NB4 (cell line): ENCODE measurements around the gene SYCE3.

Experiments
- POLR2A ChIP-seq: IDR thresholded peaks from 2 replicates; pipeline ENCODE4 v1.6.1; 2011; ENCODE audit warnings: mild to moderate bottlenecking; ENCODE audit not compliant: insufficient read length; ENCODE audit errors: extremely low read depth
- TF ChIP-seq, protein P1 (sequence below): IDR thresholded peaks from one replicate; pipeline ENCODE4 v1.5.1; 2012; ENCODE audit warnings: low read depth, low read length

DNA sequence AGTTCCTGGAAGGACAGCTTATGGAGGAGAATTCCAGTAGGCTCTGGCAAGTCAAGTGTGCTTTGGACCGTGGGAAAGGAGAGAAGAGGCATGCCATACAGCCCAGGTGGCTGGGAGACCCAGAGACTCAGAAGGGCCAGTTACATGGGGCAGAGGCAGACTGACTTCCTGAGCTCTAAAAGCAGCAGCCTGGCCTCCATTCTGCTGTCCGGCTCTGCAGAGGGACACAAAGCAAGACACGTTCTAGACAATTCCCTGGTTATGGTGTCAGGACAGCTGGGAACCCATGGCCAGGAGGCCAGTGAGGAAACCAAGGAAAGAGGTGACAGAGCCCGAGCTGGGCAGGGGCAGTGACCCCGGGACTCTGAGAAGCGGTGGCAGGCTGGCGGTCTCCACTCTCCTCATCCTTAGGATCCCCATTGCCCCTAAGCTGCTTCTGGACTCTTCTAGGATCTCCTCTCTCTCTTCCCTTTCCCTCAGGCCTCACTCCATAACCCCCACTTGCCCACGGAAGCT is 12.8 kb upstream of the SYCE3 start:
- TF ChIP-seq, protein P1, sequence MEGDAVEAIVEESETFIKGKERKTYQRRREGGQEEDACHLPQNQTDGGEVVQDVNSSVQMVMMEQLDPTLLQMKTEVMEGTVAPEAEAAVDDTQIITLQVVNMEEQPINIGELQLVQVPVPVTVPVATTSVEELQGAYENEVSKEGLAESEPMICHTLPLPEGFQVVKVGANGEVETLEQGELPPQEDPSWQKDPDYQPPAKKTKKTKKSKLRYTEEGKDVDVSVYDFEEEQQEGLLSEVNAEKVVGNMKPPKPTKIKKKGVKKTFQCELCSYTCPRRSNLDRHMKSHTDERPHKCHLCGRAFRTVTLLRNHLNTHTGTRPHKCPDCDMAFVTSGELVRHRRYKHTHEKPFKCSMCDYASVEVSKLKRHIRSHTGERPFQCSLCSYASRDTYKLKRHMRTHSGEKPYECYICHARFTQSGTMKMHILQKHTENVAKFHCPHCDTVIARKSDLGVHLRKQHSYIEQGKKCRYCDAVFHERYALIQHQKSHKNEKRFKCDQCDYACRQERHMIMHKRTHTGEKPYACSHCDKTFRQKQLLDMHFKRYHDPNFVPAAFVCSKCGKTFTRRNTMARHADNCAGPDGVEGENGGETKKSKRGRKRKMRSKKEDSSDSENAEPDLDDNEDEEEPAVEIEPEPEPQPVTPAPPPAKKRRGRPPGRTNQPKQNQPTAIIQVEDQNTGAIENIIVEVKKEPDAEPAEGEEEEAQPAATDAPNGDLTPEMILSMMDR: no peak
- TF ChIP-seq POLR2A: no peak
